ENCODE measurements around the gene DSG4.

The DSG4 gene

DNA sequence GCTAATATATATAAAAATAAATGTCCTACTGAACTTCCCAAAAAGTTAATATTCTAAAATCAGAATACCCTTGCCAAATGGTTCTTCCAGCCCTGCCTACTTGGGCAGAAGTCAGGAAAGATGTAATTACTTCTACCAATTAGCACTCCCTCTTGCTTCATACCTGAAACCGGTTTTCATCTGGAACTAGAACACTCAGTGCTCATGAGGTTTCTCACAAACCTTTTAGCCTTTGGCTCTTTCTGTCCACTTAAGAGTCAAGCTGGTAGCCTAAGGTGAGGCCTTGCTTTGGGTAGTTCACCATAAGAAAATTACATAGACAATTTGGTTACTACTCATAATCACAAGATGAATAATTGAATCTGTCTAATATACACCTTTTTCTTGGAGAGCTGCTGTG lies 75.0 kb downstream of the DSG4 start:
- DNase-seq: no peak

DNA sequence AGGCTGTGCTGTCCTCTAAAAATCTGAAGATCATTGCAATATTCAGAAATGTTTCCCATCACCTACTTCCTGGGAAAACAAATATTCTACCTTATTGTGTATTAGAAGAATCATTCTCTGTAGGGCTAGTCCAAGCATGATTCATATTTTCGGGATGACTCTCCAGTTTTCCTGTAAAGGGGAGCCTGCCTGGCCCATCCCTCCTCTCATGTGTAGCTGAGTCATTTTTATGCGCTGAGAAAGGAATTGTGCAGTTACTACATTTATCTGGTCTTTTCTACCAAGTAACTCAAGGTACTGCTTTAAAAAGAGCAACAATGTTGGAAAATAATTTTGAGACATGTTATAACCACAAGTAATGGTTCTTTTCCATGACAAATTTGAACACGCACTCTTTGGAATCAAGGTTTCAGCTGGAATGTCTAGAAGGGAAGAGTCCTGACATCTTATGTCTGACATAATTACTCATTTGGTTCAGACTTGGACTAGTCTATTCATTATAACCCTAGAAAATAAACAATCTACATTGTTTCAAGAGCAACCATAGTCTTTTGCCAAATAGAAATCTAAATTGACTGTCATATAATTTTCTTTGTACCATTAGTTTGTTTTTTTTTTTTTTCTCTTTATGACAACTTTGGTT lies 77.6 kb downstream of the DSG4 start:
- DNase-seq: no peak

Data from NCI-H524 treated with DMSO at 0.1 percent for 48 hours (cell line).